RWPE1 (cell line): ENCODE results near the gene WDR1.

Experiments
- CTCF ChIA-PET: fragments of 350-600 bp; sonication (Branson Sonifier 250); formaldehyde crosslinking; extraction: SDS; loops from one replicate; lab custom pipeline; 2021; lab: Yijun Ruan, JAX
- POLR2A ChIA-PET: fragments of 400-600 bp; formaldehyde crosslinking; extraction: SDS; loops from one replicate; lab custom pipeline; 2020; ENCODE audit warnings: antibody characterized with exemption; ENCODE audit not compliant: low non-redundant PET; lab: Yijun Ruan, JAX
- DNase-seq: peaks from one replicate; pipeline ENCODE4 v3.0.0; 2012; ENCODE audit warnings: low spot score
- H3K27ac ChIP-seq: fragments of 450-650 bp; 2 replicates; pipeline ENCODE4 v1.5.1; 2017
- TF ChIP-seq, protein P1 (sequence below): fragments of 450-650 bp; conservative IDR thresholded peaks from 2 replicates; pipeline ENCODE4 v1.5.1; 2017; ENCODE audit warnings: low read depth, mild to moderate bottlenecking

The WDR1 gene

DNA sequence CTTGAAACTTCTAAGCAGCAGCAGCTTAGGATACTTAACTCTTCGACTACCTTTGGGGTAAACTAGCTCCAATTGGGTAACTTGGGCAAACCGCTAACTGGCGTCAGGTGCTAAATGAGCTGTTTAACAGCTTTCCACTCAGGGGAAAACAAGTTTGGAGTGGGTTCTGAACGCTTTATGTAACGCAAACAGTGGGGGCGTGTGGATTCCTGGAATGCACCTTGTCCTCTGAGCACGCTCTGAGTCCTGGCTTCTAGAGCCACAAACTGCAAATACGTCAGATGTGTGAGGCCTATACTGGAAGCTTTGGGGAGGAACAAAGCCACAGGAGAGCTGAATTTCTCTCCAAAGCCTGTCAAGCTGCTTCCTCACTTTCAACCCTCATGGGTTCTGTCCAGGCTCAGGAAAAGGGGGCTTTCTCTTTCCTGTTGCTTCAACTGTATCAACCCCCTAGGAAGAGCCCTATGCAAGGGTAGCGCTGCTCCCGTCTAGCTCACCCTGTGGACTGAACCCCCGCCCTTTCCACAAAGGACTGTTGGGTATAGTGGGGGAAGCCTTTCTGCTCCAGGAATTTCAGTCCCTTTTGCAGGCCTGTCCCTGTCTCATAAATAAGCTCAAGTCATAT, 4.5 kb upstream of the WDR1 start:
- ChIA-PET POLR2A (no interaction called here), CTCF (no interaction called here)
- TF ChIP-seq, protein P1, sequence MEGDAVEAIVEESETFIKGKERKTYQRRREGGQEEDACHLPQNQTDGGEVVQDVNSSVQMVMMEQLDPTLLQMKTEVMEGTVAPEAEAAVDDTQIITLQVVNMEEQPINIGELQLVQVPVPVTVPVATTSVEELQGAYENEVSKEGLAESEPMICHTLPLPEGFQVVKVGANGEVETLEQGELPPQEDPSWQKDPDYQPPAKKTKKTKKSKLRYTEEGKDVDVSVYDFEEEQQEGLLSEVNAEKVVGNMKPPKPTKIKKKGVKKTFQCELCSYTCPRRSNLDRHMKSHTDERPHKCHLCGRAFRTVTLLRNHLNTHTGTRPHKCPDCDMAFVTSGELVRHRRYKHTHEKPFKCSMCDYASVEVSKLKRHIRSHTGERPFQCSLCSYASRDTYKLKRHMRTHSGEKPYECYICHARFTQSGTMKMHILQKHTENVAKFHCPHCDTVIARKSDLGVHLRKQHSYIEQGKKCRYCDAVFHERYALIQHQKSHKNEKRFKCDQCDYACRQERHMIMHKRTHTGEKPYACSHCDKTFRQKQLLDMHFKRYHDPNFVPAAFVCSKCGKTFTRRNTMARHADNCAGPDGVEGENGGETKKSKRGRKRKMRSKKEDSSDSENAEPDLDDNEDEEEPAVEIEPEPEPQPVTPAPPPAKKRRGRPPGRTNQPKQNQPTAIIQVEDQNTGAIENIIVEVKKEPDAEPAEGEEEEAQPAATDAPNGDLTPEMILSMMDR: no peak
- no peak overlapping the region for H3K27ac ChIP-seq
- no peak for DNase-seq

DNA sequence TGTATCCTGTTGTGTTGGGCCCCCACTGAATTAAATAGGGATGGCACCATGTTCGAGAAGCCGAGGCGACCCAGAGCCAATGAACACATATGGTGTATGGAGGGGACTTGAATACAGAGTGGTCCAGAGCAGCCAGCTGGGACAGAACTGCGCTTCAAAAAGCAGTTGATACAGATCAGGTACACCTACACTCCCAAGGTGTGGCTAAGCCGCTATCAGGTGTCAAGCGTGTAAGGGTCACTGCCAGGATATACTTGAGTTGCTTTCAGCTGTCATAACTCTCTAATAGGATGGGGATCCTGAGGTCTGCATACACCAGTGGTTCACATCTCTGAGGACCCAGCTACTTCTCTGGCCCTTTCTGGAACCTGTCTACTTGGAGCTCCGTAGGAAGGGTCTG, 3.2 kb upstream of the WDR1 start:
- H3K27ac ChIP-seq: no peak overlapping the region
- TF ChIP-seq, protein P1: no peak
- CTCF ChIA-PET: no interaction called here
- no peak for DNase-seq
- POLR2A ChIA-PET: no interaction called here

DNA sequence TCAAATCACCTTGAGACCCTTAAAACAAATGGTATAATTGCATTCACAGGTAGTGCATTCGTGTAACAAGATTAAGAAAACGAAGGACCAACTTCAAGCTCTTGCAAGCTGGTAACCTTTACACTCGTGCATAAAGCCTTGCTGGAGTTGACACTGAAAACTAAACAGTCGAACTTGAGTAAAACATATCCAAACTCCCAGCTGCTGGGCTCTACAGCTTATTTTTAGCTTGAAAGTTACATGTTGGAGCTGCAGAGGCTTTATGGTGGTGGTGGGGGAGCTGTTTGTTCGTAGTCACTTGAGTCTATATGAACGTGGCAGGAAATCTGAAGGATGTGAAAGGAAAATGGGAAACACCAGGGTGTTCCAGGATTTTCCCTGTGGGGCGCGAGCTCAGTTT, 2.7 kb upstream of the WDR1 start:
- TF ChIP-seq, protein P1: no peak
- no peak for DNase-seq
- H3K27ac ChIP-seq: no peak overlapping the region
- ChIA-PET POLR2A (no interaction called here), CTCF (no interaction called here)

DNA sequence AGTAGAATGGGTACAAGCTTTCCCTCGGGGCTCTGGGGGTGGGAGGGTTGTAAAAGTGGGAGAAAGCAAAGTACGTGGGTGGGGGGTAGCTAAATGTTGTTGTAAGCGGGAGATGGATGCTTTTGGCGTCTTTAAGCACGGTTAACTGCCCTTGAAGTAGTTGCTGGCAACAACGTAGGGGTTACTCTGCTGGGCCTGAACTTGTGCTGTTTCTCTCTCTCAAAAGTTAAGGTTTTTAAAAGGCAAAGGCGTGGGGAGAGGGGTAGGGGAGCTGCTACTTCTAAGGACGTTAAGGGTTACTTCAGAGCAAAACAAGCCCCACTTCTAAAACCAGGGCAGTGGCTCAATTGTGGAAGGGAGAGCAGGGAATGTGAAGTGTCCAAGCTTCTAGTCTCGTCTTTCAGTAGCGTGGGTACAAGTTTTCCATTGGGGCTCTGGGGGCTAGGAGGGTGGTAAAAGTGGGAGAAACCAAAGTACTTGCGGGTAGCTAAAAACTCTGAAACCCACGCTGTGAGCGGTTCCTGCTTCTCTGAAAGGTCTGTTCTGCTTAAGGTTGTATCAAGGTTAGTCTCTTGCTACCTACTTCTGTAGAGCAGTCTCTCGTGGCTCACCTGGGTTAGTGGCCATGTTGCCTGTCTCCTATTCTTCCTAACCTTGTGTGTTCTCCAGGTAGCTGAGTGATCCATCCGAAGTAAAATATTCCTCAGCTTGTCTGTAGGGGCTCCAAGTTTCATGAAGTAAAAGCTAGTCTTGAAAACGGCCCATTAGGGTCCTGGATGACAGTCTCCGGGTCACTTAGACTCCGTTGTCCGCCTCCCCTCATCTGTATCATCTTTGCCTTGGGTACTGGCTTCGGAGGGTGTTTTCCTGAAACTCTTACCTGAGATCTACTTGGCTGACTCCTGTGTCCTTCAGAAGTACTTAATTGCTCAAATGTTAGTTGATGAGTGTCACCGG, 1.7 kb upstream of the WDR1 start:
- no peak for DNase-seq
- no peak overlapping the region for H3K27ac ChIP-seq
- ChIA-PET CTCF (no interaction called here), POLR2A (interaction anchor here (1.0 kb wide), 1 partner anchor 22 kb away, joined by 4 read pairs; no protein-coding TSS in a partner anchor)
- TF ChIP-seq, protein P1: no peak

DNA sequence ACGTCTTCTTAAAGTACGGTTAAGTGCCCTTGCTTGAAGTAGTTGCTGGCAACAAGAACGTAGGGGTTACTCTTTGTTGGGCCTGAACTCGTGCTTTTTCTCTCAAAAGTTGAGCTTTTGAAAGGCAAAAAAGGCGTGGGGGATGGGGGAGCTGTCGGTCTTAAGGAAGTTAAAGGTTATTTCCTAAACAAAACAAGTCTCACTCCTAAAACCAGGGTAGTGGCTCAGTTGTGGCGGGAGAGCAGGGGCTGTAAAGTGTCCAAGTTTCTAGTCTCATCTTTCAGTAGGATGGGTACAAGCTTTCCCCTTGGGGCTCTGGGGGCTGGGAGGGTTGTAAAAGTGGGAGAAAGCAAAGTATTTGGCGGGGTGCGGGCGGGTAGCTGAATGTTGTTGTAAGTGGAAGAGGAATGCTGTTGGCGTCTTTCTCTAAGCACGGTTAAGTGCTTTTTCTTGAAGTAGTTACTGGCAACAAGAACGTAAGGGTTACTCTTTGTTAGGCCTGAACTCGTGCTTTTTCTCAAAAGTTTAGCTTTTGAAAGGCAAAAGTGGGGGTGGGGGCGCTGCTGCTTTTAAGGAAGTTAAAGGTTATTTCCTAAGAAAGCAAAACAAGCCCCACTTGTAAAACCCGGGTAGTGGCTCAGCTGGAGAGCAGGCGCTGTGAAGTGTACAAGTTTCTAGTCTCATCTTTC, 904 bp upstream of the WDR1 start:
- TF ChIP-seq, protein P1: no peak
- POLR2A ChIA-PET: interaction anchor here (0.8 to 1.3 kb wide), 3 partner anchors 8 to 21 kb away, joined by 3 to 4 read pairs (median 4); no protein-coding TSS in a partner anchor
- peak overlapping the region; percentile 93 for H3K27ac ChIP-seq
- DNase-seq: no peak
- CTCF ChIA-PET: no interaction called here
